ENCODE data around the gene LGMN.
"Not testable (repeated sequence)": the region's sequence is repeated elsewhere in the genome, so short reads cannot be mapped to it uniquely, and the experiment has no call there.

LGMN gene

GRCh38 chr14:92760524-92760805 is 12.0 kb upstream of the LGMN start:
- Histone ChIP-seq H3K4me1 (ENCODE audit: control insufficient read depth, insufficient read depth, low read length, unreplicated experiment) (no peaks in the 10 kb centered on the region), H3K36me3 (ENCODE audit: insufficient read depth, low read length) (no peaks in the 10 kb centered on the region), H3K27ac (ENCODE audit: low read depth, low read length) (no peak overlapping the region), H3K4me3 (ENCODE audit: low read depth, low read length) (no peak overlapping the region), H2AFZ (ENCODE audit: low read length, unreplicated experiment) (no peak overlapping the region), H3K79me2 (ENCODE audit: control insufficient read depth, insufficient read depth, low read length, unreplicated experiment) (no peaks in the 10 kb centered on the region), H3K27me3 (ENCODE audit: insufficient read depth, low read length) (no peaks in the 10 kb centered on the region)

GRCh38 chr14:92759679-92760523 is 11.5 kb upstream of the LGMN start:
- no peak overlapping the region for H3K27ac ChIP-seq (ENCODE audit: low read depth, low read length)
- H3K36me3 ChIP-seq (ENCODE audit: insufficient read depth, low read length), result no peaks in the 10 kb centered on the region
- no peak overlapping the region for H3K4me3 ChIP-seq (ENCODE audit: low read depth, low read length)
- no peaks in the 10 kb centered on the region for H3K27me3 ChIP-seq (ENCODE audit: insufficient read depth, low read length)
- no peaks in the 10 kb centered on the region for H3K4me1 ChIP-seq (ENCODE audit: control insufficient read depth, insufficient read depth, low read length, unreplicated experiment)
- no peaks in the 10 kb centered on the region for H3K79me2 ChIP-seq (ENCODE audit: control insufficient read depth, insufficient read depth, low read length, unreplicated experiment)
- H2AFZ ChIP-seq (ENCODE audit: low read length, unreplicated experiment), result no peak overlapping the region

GRCh38 chr14:92759300-92759678 is 10.9 kb upstream of the LGMN start:
- no peaks in the 10 kb centered on the region for H3K4me1 ChIP-seq (ENCODE audit: control insufficient read depth, insufficient read depth, low read length, unreplicated experiment)
- no peak overlapping the region for H2AFZ ChIP-seq (ENCODE audit: low read length, unreplicated experiment)
- H3K79me2 ChIP-seq (ENCODE audit: control insufficient read depth, insufficient read depth, low read length, unreplicated experiment), result no peaks in the 10 kb centered on the region
- H3K36me3 ChIP-seq (ENCODE audit: insufficient read depth, low read length), result no peaks in the 10 kb centered on the region
- H3K27ac ChIP-seq (ENCODE audit: low read depth, low read length), result no peak overlapping the region
- no peak overlapping the region for H3K4me3 ChIP-seq (ENCODE audit: low read depth, low read length)
- H3K27me3 ChIP-seq (ENCODE audit: insufficient read depth, low read length), result no peaks in the 10 kb centered on the region

- Histone ChIP-seq H3K4me1 (ENCODE audit: control insufficient read depth, insufficient read depth, low read length, unreplicated experiment) (no peaks in the 10 kb centered on the region), H2AFZ (ENCODE audit: low read length, unreplicated experiment) (no peak overlapping the region)
Observed at GRCh38 chr14:92756446-92756845, 8.0 kb upstream of the LGMN start.

GRCh38 chr14:92755495-92755894 is 7.1 kb upstream of the LGMN start:
- no peaks in the 10 kb centered on the region for H3K79me2 ChIP-seq (ENCODE audit: control insufficient read depth, insufficient read depth, low read length, unreplicated experiment)
- H3K4me1 ChIP-seq (ENCODE audit: control insufficient read depth, insufficient read depth, low read length, unreplicated experiment), result no peaks in the 10 kb centered on the region
- no peak overlapping the region for H3K27ac ChIP-seq (ENCODE audit: low read depth, low read length)
- no peaks in the 10 kb centered on the region for H3K27me3 ChIP-seq (ENCODE audit: insufficient read depth, low read length)
- no peak overlapping the region for H2AFZ ChIP-seq (ENCODE audit: low read length, unreplicated experiment)
- H3K4me3 ChIP-seq (ENCODE audit: low read depth, low read length), result no peak overlapping the region
- H3K36me3 ChIP-seq (ENCODE audit: insufficient read depth, low read length), result no peaks in the 10 kb centered on the region

More at GRCh38 chr14:92756446-92756845, 8.0 kb upstream of the LGMN start:
- no peak overlapping the region for H3K4me3 ChIP-seq (ENCODE audit: low read depth, low read length)
- no peaks in the 10 kb centered on the region for H3K79me2 ChIP-seq (ENCODE audit: control insufficient read depth, insufficient read depth, low read length, unreplicated experiment)
- no peaks in the 10 kb centered on the region for H3K27me3 ChIP-seq (ENCODE audit: insufficient read depth, low read length)
- H3K27ac ChIP-seq (ENCODE audit: low read depth, low read length), result no peak overlapping the region
- H3K36me3 ChIP-seq (ENCODE audit: insufficient read depth, low read length), result no peaks in the 10 kb centered on the region

GRCh38 chr14:92754966-92755365 is 6.5 kb upstream of the LGMN start:
- H3K27ac ChIP-seq (ENCODE audit: low read depth, low read length), result no peak overlapping the region
- no peaks in the 10 kb centered on the region for H3K36me3 ChIP-seq (ENCODE audit: insufficient read depth, low read length)
- no peaks in the 10 kb centered on the region for H3K79me2 ChIP-seq (ENCODE audit: control insufficient read depth, insufficient read depth, low read length, unreplicated experiment)
- H3K4me1 ChIP-seq (ENCODE audit: control insufficient read depth, insufficient read depth, low read length, unreplicated experiment), result no peaks in the 10 kb centered on the region
- no peak overlapping the region for H3K4me3 ChIP-seq (ENCODE audit: low read depth, low read length)
- H2AFZ ChIP-seq (ENCODE audit: low read length, unreplicated experiment), result no peak overlapping the region
- no peaks in the 10 kb centered on the region for H3K27me3 ChIP-seq (ENCODE audit: insufficient read depth, low read length)

- no peaks in the 10 kb centered on the region for H3K79me2 ChIP-seq (ENCODE audit: control insufficient read depth, insufficient read depth, low read length, unreplicated experiment)
- no peak overlapping the region for H3K27ac ChIP-seq (ENCODE audit: low read depth, low read length)
- no peaks in the 10 kb centered on the region for H3K27me3 ChIP-seq (ENCODE audit: insufficient read depth, low read length)
- no peaks in the 10 kb centered on the region for H3K36me3 ChIP-seq (ENCODE audit: insufficient read depth, low read length)
- H3K4me1 ChIP-seq (ENCODE audit: control insufficient read depth, insufficient read depth, low read length, unreplicated experiment), result no peaks in the 10 kb centered on the region
- no peak overlapping the region for H3K4me3 ChIP-seq (ENCODE audit: low read depth, low read length)
- no peak overlapping the region for H2AFZ ChIP-seq (ENCODE audit: low read length, unreplicated experiment)
Observed at GRCh38 chr14:92753250-92753649, 4.8 kb upstream of the LGMN start.

- Histone ChIP-seq H3K79me2 (ENCODE audit: control insufficient read depth, insufficient read depth, low read length, unreplicated experiment) (peaks cover 6% of the 10 kb centered on the region), H3K27me3 (ENCODE audit: insufficient read depth, low read length) (no peaks in the 10 kb centered on the region), H3K4me1 (ENCODE audit: control insufficient read depth, insufficient read depth, low read length, unreplicated experiment) (no peaks in the 10 kb centered on the region), H3K27ac (ENCODE audit: low read depth, low read length) (no peak overlapping the region), H3K36me3 (ENCODE audit: insufficient read depth, low read length) (no peaks in the 10 kb centered on the region), H3K4me3 (ENCODE audit: low read depth, low read length) (no peak overlapping the region), H2AFZ (ENCODE audit: low read length, unreplicated experiment) (no peak overlapping the region)
Observed at GRCh38 chr14:92751819-92752218, 3.4 kb upstream of the LGMN start.

GRCh38 chr14:92750994-92751400 is 2.6 kb upstream of the LGMN start:
- Histone ChIP-seq H3K27me3 (ENCODE audit: insufficient read depth, low read length) (no peaks in the 10 kb centered on the region), H3K27ac (ENCODE audit: low read depth, low read length) (no peak overlapping the region), H3K4me3 (ENCODE audit: low read depth, low read length) (no peak overlapping the region), H3K79me2 (ENCODE audit: control insufficient read depth, insufficient read depth, low read length, unreplicated experiment) (peaks cover 6% of the 10 kb centered on the region), H3K4me1 (ENCODE audit: control insufficient read depth, insufficient read depth, low read length, unreplicated experiment) (no peaks in the 10 kb centered on the region), H3K36me3 (ENCODE audit: insufficient read depth, low read length) (no peaks in the 10 kb centered on the region), H2AFZ (ENCODE audit: low read length, unreplicated experiment) (no peak overlapping the region)

GRCh38 chr14:92750222-92750728 is 1.8 kb upstream of the LGMN start:
- not testable (repeated sequence) for H3K36me3 ChIP-seq (ENCODE audit: insufficient read depth, low read length); H3K79me2 ChIP-seq (ENCODE audit: control insufficient read depth, insufficient read depth, low read length, unreplicated experiment); H3K27ac ChIP-seq (ENCODE audit: low read depth, low read length); H3K4me1 ChIP-seq (ENCODE audit: control insufficient read depth, insufficient read depth, low read length, unreplicated experiment); H2AFZ ChIP-seq (ENCODE audit: low read length, unreplicated experiment); H3K4me3 ChIP-seq (ENCODE audit: low read depth, low read length); H3K27me3 ChIP-seq (ENCODE audit: insufficient read depth, low read length)

GRCh38 chr14:92747701-92748258 is 647 bp downstream of the LGMN start:
- Histone ChIP-seq H3K4me1 (ENCODE audit: control insufficient read depth, insufficient read depth, low read length, unreplicated experiment) (no peaks in the 10 kb centered on the region), H3K79me2 (ENCODE audit: control insufficient read depth, insufficient read depth, low read length, unreplicated experiment) (peaks cover 10% of the 10 kb centered on the region), H3K27me3 (ENCODE audit: insufficient read depth, low read length) (no peaks in the 10 kb centered on the region), H3K27ac (ENCODE audit: low read depth, low read length) (peak overlapping the region; percentile 69), H2AFZ (ENCODE audit: low read length, unreplicated experiment) (peak overlapping the region; percentile 61), H3K36me3 (ENCODE audit: insufficient read depth, low read length) (no peaks in the 10 kb centered on the region), H3K4me3 (ENCODE audit: low read depth, low read length) (peak overlapping the region; percentile 87)

All from ACC112 (cell line).